Liver (tissue), 9 donors: ENCODE data around the gene KCNMB1. TPM values are rescaled to one million over a fixed set of nuclear protein-coding genes. Genes with fewer than 3 reads are reported as not detected.

Experiments used
- DNase-seq: peaks from one replicate; pipeline ENCODE4 v3.0.0-alpha.2; 2017; ENCODE audit warnings: low spot score
- H3K27ac ChIP-seq, 2 donors: one replicate each; pipeline ENCODE4 v1.7.0; 2013; ENCODE audit warnings: inconsistent platforms in 2 of 2, low read length in 2 of 2, control low read depth in 1 of 2, low read depth in 1 of 2, mild to moderate bottlenecking in 1 of 2
- H3K27me3 ChIP-seq, 4 donors: one replicate each; pipeline versions ENCODE4 v1.6.1 to v1.7.0; 2013; ENCODE audit warnings: low read length in 3 of 4, inconsistent platforms in 1 of 4, mild to moderate bottlenecking in 1 of 4, moderate library complexity in 1 of 4; ENCODE audit not compliant: control insufficient read depth in 4 of 4, insufficient read depth in 4 of 4
- H3K36me3 ChIP-seq, 4 donors: one replicate each; pipeline versions ENCODE4 v1.6.1 to v1.7.0; 2013; ENCODE audit warnings: low read length in 3 of 4, mild to moderate bottlenecking in 3 of 4, low read depth in 1 of 4, moderate library complexity in 1 of 4; ENCODE audit not compliant: control insufficient read depth in 4 of 4, insufficient read depth in 3 of 4
- H3K4me1 ChIP-seq, 4 donors: one replicate each; pipeline versions ENCODE4 v1.6.1 to v1.7.0; 2013; ENCODE audit warnings: low read length in 3 of 4, mild to moderate bottlenecking in 3 of 4, moderate library complexity in 1 of 4; ENCODE audit not compliant: control insufficient read depth in 4 of 4, insufficient read depth in 4 of 4
- H3K4me3 ChIP-seq, 3 donors: one replicate each; pipeline versions ENCODE4 v1.6.1 to v1.7.0; 2013; ENCODE audit warnings: low read length in 3 of 3, control low read depth in 1 of 3, low read depth in 1 of 3, mild to moderate bottlenecking in 1 of 3
- H3K9ac ChIP-seq, 2 donors: one replicate each; pipeline ENCODE4 v1.7.0; 2013; ENCODE audit warnings: low read length in 2 of 2, mild to moderate bottlenecking in 2 of 2, moderate library complexity in 2 of 2, control low read depth in 1 of 2, low read depth in 1 of 2
- H3K9me3 ChIP-seq, 4 donors: one replicate each; pipeline versions ENCODE4 v1.6.1 to v1.7.0; 2013; ENCODE audit warnings: low read length in 3 of 4; ENCODE audit not compliant: control insufficient read depth in 4 of 4
- EGR1 ChIP-seq, 2 donors: IDR thresholded peaks; 2 replicates each; pipeline ENCODE4 v1.6.1; 2016 to 2018; ENCODE audit warnings: antibody characterized with exemption in 2 of 2, low read depth in 2 of 2
- FOXA1 ChIP-seq: IDR thresholded peaks from 2 replicates; pipeline ENCODE4 v1.6.1; 2016; ENCODE audit warnings: antibody characterized with exemption
- FOXA2 ChIP-seq: IDR thresholded peaks from 2 replicates; pipeline ENCODE4 v1.6.1; 2016; ENCODE audit warnings: antibody characterized with exemption
- GABPA ChIP-seq, 2 donors: IDR thresholded peaks in 1 of 2; conservative IDR thresholded peaks in 1 of 2; 2 replicates each; pipeline ENCODE4 v1.6.1; 2016; ENCODE audit warnings: antibody characterized with exemption in 2 of 2, mild to moderate bottlenecking in 1 of 2, moderate library complexity in 1 of 2
- HNF4A ChIP-seq, 2 donors: conservative IDR thresholded peaks; 2 replicates each; pipeline ENCODE4 v1.6.1; 2016; ENCODE audit warnings: antibody characterized with exemption in 2 of 2, mild to moderate bottlenecking in 2 of 2
- HNF4G ChIP-seq: IDR thresholded peaks from 2 replicates; pipeline ENCODE4 v1.6.1; 2016; ENCODE audit warnings: antibody characterized with exemption
- JUND ChIP-seq, 2 donors: IDR thresholded peaks; 2 replicates each; pipeline ENCODE4 v1.6.1; 2016; ENCODE audit warnings: antibody characterized with exemption in 2 of 2
- NR2F2 ChIP-seq: IDR thresholded peaks from 2 replicates; pipeline ENCODE4 v1.6.1; 2016; ENCODE audit warnings: antibody characterized with exemption
- RAD21 ChIP-seq, 2 donors: IDR thresholded peaks; 2 replicates each; pipeline ENCODE4 v1.6.1; 2016; ENCODE audit warnings: antibody characterized with exemption in 2 of 2, mild to moderate bottlenecking in 2 of 2
- SP1 ChIP-seq: IDR thresholded peaks from 2 replicates; pipeline ENCODE4 v1.6.1; 2018; ENCODE audit warnings: antibody characterized with exemption, mild to moderate bottlenecking
- WGBS: extraction: QIAGEN DNeasy Blood & Tissue Kit; methylation state at CpG from one replicate; pipeline ENCODE4 v1.1.7; 2013; 5-methylcytosine and 5-hydroxymethylcytosine counted together
- polyA plus RNA-seq, 2 donors: library from polyadenylated mRNA; stranded (reverse) in 1 of 2; unstranded in 1 of 2; fragments of 200-250 nt in 1 of 2; fragments of >200 nt in 1 of 2; fragmentation: Nextera tagmentation in 1 of 2; extraction: Ambion mirVana in 1 of 2; gene quantifications; one replicate each; pipeline versions ENCODE4 v1.2.1 to v1.2.3, GENCODE V29; 2013 to 2015
- total RNA-seq, 2 donors: library from RNA; depleted of rRNA; stranded (reverse); fragments of >200 nt; gene quantifications; one replicate each; pipeline ENCODE4 v1.2.3, GENCODE V29; 2014
- TF ChIP-seq, protein P1 (sequence below): IDR thresholded peaks from 2 replicates; pipeline ENCODE4 v1.6.1; 2016; ENCODE audit warnings: antibody characterized with exemption
- TF ChIP-seq, protein P2 (sequence below): IDR thresholded peaks from 2 replicates; pipeline ENCODE4 v1.6.1; 2016; ENCODE audit warnings: antibody characterized with exemption
- TF ChIP-seq, protein P3 (sequence below): IDR thresholded peaks from 2 replicates; pipeline ENCODE4 v1.6.1; 2016; ENCODE audit warnings: antibody characterized with exemption, mild to moderate bottlenecking
- TF ChIP-seq, protein P4 (sequence below): fragments of 150-350 bp; IDR thresholded peaks from 2 replicates; pipeline ENCODE4 v1.5.1; 2017; ENCODE audit warnings: improper control_type of control experiment, low read depth, low read length; ENCODE audit not compliant: missing input control
- donor health status: healthy.
- donor health status: healthy.
- donor health status: healthy.
- donor health status: healthy.
- donor health status: healthy.

The KCNMB1 gene
- total and polyA plus RNA-seq, 4 donors, result 0.04 to 0.31 (median 0.20) TPM

DNA sequence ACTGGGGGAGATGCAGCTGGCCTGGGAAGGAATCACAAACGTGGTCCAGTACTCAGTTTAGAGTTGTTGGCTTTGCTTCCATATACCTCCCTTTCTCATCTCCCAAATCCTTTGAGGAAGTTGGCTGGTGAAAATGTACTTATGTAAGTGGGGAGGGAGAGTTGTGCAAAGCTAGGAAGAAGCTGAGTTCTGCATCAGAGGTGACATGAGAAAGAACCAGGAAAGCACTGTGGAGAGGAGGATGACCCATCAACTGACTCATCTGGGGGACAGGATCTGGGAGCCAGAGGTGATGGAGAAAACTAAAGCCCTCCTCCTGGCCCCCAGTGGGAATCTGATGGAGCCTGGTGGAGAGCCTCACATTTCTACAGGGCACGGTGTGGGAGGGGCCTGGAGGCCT is 16.2 kb downstream of the KCNMB1 start:
- 66% methylated on average over 2 of the region's 2 CpGs for WGBS
- no peak overlapping the region for H3K4me3 ChIP-seq
- H3K9ac ChIP-seq, result no peak overlapping the region
- H3K27me3 ChIP-seq, result no peaks in the 10 kb centered on the region
- H3K9me3 ChIP-seq, result no peaks in the 10 kb centered on the region
- no peaks in the 10 kb centered on the region for H3K4me1 ChIP-seq
- TF ChIP-seq, protein P1, sequence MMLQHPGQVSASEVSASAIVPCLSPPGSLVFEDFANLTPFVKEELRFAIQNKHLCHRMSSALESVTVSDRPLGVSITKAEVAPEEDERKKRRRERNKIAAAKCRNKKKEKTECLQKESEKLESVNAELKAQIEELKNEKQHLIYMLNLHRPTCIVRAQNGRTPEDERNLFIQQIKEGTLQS, result no peak
- TF ChIP-seq NR2F2, result no peak
- TF ChIP-seq RAD21 (IDR thresholded peaks at IDR 0.05), result no peak
- TF ChIP-seq FOXA2, result no peak
- no peak for DNase-seq
- H3K36me3 ChIP-seq, result no peaks in the 10 kb centered on the region
- H3K27ac ChIP-seq, result no peak overlapping the region

DNA sequence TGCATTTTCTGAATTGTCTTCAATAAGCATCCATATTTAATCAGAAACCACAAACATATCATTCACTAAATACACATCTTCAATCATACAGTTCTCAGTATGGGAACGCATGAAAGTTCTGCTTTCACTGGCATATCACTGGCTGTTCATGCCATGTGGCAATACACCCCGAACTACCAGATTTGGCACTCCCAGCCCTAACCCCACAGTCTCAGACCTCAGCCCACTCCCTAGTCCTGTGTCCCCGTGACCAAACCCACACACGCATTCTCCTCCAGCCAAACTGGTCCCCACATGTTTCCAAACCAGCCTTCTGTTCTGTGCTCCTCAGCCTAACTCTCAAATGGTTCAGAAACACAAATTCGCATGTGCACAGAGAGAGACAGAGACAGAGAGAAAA is 20.6 kb downstream of the KCNMB1 start:
- no peaks in the 10 kb centered on the region for H3K36me3 ChIP-seq

More for the DNA sequence above, 20.6 kb downstream of the KCNMB1 start:
- no peaks in the 10 kb centered on the region for H3K9me3 ChIP-seq
- no peak overlapping the region for H3K4me3 ChIP-seq
- H3K27ac ChIP-seq, result no peak overlapping the region
- H3K4me1 ChIP-seq, result no peaks in the 10 kb centered on the region
- DNase-seq, result no peak
- TF ChIP-seq SP1 (no peak), HNF4A (conservative IDR thresholded peaks at IDR 0.05) (no peak), HNF4G (no peak), RAD21 (IDR thresholded peaks at IDR 0.05) (no peak), EGR1 (IDR thresholded peaks at IDR 0.05; ENCODE audit: low read depth in 2 of 2) (no peak), JUND (IDR thresholded peaks at IDR 0.05) (no peak), FOXA1 (no peak), GABPA (IDR thresholded peaks at IDR 0.05 in 1 of 2, conservative IDR thresholded peaks at IDR 0.05 in 1 of 2) (no peak)
- TF ChIP-seq, protein P2, sequence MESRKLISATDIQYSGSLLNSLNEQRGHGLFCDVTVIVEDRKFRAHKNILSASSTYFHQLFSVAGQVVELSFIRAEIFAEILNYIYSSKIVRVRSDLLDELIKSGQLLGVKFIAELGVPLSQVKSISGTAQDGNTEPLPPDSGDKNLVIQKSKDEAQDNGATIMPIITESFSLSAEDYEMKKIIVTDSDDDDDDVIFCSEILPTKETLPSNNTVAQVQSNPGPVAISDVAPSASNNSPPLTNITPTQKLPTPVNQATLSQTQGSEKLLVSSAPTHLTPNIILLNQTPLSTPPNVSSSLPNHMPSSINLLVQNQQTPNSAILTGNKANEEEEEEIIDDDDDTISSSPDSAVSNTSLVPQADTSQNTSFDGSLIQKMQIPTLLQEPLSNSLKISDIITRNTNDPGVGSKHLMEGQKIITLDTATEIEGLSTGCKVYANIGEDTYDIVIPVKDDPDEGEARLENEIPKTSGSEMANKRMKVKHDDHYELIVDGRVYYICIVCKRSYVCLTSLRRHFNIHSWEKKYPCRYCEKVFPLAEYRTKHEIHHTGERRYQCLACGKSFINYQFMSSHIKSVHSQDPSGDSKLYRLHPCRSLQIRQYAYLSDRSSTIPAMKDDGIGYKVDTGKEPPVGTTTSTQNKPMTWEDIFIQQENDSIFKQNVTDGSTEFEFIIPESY, result no peak
- TF ChIP-seq, protein P3, sequence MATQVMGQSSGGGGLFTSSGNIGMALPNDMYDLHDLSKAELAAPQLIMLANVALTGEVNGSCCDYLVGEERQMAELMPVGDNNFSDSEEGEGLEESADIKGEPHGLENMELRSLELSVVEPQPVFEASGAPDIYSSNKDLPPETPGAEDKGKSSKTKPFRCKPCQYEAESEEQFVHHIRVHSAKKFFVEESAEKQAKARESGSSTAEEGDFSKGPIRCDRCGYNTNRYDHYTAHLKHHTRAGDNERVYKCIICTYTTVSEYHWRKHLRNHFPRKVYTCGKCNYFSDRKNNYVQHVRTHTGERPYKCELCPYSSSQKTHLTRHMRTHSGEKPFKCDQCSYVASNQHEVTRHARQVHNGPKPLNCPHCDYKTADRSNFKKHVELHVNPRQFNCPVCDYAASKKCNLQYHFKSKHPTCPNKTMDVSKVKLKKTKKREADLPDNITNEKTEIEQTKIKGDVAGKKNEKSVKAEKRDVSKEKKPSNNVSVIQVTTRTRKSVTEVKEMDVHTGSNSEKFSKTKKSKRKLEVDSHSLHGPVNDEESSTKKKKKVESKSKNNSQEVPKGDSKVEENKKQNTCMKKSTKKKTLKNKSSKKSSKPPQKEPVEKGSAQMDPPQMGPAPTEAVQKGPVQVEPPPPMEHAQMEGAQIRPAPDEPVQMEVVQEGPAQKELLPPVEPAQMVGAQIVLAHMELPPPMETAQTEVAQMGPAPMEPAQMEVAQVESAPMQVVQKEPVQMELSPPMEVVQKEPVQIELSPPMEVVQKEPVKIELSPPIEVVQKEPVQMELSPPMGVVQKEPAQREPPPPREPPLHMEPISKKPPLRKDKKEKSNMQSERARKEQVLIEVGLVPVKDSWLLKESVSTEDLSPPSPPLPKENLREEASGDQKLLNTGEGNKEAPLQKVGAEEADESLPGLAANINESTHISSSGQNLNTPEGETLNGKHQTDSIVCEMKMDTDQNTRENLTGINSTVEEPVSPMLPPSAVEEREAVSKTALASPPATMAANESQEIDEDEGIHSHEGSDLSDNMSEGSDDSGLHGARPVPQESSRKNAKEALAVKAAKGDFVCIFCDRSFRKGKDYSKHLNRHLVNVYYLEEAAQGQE, result no peak
- TF ChIP-seq, protein P4, sequence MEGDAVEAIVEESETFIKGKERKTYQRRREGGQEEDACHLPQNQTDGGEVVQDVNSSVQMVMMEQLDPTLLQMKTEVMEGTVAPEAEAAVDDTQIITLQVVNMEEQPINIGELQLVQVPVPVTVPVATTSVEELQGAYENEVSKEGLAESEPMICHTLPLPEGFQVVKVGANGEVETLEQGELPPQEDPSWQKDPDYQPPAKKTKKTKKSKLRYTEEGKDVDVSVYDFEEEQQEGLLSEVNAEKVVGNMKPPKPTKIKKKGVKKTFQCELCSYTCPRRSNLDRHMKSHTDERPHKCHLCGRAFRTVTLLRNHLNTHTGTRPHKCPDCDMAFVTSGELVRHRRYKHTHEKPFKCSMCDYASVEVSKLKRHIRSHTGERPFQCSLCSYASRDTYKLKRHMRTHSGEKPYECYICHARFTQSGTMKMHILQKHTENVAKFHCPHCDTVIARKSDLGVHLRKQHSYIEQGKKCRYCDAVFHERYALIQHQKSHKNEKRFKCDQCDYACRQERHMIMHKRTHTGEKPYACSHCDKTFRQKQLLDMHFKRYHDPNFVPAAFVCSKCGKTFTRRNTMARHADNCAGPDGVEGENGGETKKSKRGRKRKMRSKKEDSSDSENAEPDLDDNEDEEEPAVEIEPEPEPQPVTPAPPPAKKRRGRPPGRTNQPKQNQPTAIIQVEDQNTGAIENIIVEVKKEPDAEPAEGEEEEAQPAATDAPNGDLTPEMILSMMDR, result no peak
- H3K27me3 ChIP-seq, result no peaks in the 10 kb centered on the region
- 90% methylated on average over 5 of the region's 5 CpGs for WGBS
- H3K9ac ChIP-seq, result no peak overlapping the region
